GM21423 (cell line): ENCODE measurements around the gene HNRNPAB.
"Not testable (repeated sequence)": the region's sequence is repeated elsewhere in the genome, so short reads cannot be mapped to it uniquely, and the experiment has no call there.

Source experiments
- ATAC-seq: cut with Tn5 transposase; IDR thresholded peaks from one replicate; pipeline ENCODE4 v1.9.1; 2021; ENCODE audit warnings: mild to moderate bottlenecking, moderate library complexity; ENCODE audit not compliant: unreplicated experiment

HNRNPAB gene

GRCh38 chr5:178196281-178196812 lies 8.0 kb upstream of the HNRNPAB start:
- no peak for ATAC-seq

GRCh38 chr5:178196986-178197385 lies 7.3 kb upstream of the HNRNPAB start:
- no peak for ATAC-seq

DNA sequence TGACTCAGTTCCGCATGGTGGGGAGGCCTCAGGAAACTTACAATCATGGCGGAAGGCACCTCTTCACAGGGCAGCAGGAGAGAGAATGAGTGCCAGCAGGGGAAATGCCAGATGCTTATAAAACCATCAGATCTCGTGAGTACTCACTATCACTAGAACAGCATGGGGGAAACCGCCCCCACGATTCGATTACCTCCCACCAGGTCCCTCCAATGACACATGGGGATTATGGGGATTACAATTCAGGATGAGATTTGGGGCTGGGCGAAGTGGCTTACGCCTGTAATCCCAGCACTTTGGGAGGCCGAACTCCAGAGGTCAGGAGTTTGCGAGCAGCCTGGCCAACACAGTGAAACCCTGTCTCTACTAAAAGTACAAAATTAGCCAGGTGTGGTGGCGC lies 6.2 kb upstream of the HNRNPAB start:
- ATAC-seq = not testable (repeated sequence)

DNA sequence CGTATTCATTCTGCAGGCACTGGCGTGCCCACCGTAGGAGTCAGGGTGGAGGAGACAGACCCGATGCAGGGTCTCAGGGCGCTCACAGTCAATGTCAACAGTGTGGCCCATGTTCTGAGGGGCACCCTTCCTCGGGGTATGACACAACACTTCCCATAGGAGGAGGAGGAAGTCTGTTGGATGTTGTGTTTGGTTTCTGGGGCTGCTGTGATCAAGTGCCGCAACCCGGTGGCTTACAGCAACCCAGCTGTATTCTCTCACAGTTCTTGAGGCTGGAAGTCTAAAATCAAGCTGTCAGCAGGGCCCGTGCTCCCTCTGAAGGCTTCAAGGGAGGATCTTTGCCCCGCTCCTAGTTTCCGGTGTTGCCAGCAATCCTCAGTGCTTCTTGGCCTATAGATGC lies 5.6 kb upstream of the HNRNPAB start:
- no peak for ATAC-seq

DNA sequence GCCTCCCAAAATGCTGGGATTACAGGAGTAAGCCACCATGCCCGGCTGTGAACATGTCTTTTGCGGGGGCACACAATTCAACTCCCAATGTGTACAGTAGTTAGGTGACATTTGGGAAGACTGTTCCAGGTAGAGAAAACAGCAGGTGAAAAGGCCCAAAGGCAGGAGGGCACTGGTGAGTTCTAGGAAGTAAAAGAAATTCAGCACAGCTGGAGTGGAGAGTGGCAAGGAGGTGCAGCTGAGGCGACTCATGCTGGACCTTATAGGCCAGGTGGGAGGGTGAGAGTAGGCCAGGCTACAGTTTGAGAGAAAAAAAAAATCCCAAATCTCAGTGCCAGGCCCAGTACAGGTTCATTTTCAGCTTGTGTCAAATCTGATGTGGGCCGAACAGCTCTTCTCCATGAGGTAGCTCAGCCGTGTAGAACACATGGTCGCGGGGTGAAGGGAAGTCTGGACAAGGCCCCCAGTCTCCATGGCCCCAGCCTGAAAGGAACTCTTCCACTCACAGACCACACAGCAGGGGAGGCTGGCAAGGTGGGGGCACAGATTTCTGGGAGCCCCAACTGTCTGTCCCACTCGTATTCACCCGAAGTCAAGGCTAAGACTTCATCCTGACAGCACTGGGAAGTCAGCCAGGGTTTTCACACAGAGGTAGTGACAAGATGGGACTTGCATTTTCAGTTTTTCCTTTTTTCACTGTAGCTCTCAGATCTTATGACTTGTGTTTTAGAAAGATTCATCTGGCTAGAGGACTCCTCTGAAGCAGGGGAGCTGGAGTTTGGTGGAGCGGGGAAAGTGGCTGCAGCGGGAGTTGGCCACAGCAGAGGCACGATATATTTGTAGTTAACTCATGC lies 4.5 kb upstream of the HNRNPAB start:
- no peak for ATAC-seq

GRCh38 chr5:178201221-178201926 lies 3.0 kb upstream of the HNRNPAB start:
- no peak for ATAC-seq

- no peak for ATAC-seq
These were observed 2.5 kb upstream of the HNRNPAB start for GRCh38 chr5:178201927-178202235.

- no peak for ATAC-seq
These were observed 1.8 kb upstream of the HNRNPAB start for GRCh38 chr5:178202541-178202940.

DNA sequence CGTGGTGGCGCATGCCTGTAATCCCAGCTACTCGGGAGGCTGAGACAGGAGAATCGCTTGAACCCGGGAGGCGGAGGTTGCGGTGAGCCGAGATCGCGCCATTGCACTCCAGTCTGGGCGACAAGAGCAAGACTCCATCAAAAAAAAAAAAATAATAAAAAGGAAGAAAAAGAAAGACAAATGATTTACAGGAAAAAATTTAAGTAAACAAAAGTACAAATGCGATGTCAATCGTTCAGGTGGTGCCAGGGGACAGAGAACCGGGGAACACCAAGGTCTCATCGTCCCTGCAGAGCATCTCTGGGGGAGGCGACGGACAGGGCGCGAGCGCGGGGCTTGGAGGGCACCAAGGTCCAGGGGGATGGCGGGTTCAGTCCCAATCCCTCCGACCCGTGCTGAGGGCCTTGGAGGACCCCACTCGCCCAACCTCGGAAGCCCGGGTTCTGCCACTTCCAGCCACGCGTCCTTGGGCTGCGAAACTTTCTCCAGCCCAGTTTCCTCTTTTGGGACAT lies 607 bp upstream of the HNRNPAB start:
- no peak for ATAC-seq

GRCh38 chr5:178204935-178205748 lies 809 bp downstream of the HNRNPAB start:
- ATAC-seq = peak; percentile 60

GRCh38 chr5:178205749-178206047 lies 1.4 kb downstream of the HNRNPAB start:
- no peak for ATAC-seq

GRCh38 chr5:178206166-178207101 lies 2.1 kb downstream of the HNRNPAB start:
- ATAC-seq = no peak

- ATAC-seq = no peak
These were observed 3.0 kb downstream of the HNRNPAB start for GRCh38 chr5:178207183-178207916.

DNA sequence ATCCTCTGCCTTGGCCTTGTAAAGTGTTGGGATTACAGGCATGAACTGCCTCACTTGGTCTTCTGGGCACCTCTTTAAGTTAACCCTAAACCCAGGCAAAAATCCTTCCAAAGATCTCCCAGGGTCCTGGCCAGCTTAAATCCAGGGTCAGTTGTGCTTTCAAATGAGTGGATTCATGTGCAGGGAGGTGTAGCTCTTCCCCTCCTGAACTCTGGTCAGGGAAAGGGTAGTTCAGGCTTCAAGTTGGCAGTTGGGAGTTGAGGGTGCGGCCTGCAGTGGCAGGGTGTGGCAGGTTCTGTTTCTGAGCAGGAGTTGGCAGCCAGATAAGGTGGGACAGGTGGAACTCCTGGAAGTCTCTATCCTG lies 3.6 kb downstream of the HNRNPAB start:
- ATAC-seq = no peak

DNA sequence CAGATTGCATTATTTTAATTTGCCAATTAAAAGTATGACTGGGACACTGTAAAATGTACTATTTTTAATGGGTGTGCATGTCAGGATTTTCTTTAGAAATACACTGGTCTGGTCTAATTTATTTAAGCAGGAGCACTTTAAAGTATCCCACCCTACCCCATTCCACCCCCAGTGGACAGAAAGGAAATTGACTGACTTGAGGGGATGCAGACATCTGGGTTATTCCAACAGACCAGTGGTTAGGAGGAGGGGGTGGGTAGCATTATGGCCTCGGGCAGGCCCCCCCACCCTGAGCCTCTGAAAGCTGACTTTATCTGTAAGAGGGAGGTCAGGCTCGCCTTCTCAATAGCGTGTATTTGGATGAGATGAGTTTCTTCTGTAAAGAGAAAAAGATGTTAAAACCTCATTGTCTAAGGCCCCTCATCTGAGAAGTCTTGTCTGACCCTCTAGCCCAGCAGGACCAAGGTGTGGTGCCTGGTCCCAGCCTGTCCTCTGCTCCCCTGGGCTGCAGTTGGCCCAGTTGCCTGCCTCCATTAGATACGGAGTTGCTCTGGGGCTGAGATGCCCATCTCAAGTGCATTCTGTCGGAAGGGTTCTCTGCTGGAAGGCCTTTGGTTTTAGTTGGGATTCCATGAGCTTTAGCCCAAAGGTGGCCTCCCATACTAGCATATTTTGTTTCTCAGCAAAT lies 4.4 kb downstream of the HNRNPAB start:
- no peak for ATAC-seq

DNA sequence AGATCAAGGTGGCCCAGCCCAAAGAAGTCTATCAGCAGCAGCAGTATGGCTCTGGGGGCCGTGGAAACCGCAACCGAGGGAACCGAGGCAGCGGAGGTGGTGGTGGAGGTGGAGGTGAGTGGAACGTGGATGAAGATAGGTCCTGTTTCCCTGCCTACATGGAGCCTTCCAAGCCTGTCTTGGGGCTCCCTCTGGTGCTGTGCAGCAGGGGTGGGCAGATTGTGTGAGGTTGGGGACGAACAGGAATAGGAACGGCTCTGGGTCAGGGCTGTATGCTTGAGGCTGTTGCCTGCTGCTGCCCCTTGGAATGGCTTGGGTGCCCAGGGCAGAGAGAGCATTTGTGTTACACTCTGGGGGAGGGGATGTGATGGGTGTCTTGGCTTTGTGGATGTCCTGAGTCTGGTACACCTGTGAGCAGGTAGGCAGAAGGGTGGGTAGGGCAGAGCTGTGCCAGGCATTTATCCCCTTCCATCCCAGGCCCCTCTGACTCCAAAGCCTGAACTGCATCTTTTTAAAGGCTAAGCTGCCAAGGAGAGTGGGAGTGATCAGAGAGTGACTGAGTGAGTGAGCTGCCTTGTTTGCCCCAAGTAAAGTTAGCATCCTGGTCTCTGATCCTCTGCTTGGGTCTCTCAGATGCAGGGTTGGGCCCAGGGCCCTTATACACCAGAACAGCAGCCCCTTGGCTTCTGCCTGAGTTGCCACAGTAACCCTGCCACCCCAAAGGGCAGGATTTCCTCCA lies 5.2 kb downstream of the HNRNPAB start:
- no peak for ATAC-seq

DNA sequence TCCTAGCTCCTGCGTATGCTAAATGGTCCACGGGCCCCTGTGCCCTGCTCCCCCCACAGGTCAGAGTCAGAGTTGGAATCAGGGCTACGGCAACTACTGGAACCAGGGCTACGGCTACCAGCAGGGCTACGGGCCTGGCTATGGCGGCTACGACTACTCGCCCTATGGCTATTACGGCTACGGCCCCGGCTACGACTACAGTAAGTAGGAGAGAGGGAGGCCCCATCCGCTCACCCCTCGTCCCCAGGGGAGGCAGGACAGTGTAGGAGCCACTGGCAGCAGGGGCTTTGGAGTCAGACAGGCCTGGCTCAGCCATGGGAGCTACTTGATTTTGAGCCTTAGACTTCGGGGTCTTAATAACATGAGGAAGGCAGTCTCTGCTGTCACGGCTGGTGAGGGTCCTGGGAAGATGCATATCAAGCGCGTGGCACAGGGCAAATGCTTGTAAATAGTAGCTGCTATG lies 5.8 kb downstream of the HNRNPAB start:
- no peak for ATAC-seq

- ATAC-seq = no peak
These were observed 6.4 kb downstream of the HNRNPAB start for GRCh38 chr5:178210686-178211085.
